22Rv1 (cell line): ENCODE results near the gene B3GNT2.
"Not testable (repeated sequence)": the region's sequence is repeated elsewhere in the genome, so short reads cannot be mapped to it uniquely, and the experiment has no call there.

Source experiments
- H3K27ac ChIP-seq: fragments of 450-650 bp; 2 replicates; pipeline ENCODE4 v1.5.1; 2017
- ZFX ChIP-seq: fragments of 450-650 bp; IDR thresholded peaks from 2 replicates; pipeline ENCODE4 v1.6.1; 2017; ENCODE audit warnings: antibody characterized with exemption, borderline replicate concordance
- TF ChIP-seq, protein P1 (sequence below): fragments of 450-650 bp; IDR thresholded peaks from 2 replicates; pipeline ENCODE4 v1.5.1; 2017; ENCODE audit warnings: mild to moderate bottlenecking

Gene B3GNT2

DNA sequence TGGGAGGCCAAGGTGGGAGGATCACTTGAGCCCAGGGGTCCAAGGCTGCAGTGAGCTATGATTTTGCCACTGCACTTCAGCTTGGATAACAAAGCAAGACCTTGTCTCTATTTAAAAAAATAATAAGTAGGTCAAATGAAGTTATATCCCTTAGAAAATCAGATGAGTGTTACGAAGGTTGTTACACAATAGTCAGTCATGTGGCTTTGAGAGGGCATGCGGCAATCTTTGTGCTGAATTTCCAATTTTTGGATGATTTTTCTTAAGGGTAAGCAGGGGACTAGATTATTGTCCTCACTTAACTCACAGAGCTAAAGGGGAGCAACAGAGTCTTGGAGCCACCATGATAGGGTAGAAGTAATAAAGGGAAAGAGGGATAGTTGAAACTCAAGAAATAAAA is 71.8 kb downstream of the B3GNT2 start:
- no peak overlapping the region for H3K27ac ChIP-seq
- TF ChIP-seq, protein P1, sequence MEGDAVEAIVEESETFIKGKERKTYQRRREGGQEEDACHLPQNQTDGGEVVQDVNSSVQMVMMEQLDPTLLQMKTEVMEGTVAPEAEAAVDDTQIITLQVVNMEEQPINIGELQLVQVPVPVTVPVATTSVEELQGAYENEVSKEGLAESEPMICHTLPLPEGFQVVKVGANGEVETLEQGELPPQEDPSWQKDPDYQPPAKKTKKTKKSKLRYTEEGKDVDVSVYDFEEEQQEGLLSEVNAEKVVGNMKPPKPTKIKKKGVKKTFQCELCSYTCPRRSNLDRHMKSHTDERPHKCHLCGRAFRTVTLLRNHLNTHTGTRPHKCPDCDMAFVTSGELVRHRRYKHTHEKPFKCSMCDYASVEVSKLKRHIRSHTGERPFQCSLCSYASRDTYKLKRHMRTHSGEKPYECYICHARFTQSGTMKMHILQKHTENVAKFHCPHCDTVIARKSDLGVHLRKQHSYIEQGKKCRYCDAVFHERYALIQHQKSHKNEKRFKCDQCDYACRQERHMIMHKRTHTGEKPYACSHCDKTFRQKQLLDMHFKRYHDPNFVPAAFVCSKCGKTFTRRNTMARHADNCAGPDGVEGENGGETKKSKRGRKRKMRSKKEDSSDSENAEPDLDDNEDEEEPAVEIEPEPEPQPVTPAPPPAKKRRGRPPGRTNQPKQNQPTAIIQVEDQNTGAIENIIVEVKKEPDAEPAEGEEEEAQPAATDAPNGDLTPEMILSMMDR: no peak
- TF ChIP-seq ZFX: no peak

DNA sequence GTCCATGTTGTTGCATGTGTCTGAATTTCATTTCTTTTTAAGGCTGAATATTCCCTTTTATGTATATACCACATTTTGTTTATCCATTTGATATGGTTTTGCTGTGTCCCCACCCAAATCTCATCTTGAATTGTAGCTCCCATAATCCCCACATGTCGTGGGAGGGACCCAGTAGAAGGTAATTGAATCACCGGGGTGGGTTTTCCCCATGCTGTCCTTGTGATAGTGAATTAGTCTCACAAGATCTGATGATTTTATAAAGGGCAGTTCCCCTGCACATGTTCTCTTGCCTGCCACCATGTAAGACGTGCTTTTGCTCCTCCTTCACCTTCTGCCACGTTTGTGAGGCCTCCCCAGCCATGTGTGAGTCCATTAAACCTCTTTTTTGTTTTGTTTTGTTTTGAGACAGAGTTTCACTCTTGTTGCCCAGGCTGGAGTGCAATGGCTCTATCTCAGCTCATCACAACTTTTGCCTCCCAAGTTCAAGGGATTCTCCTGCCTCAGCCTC is 72.8 kb downstream of the B3GNT2 start:
- H3K27ac ChIP-seq: not testable (repeated sequence)

DNA sequence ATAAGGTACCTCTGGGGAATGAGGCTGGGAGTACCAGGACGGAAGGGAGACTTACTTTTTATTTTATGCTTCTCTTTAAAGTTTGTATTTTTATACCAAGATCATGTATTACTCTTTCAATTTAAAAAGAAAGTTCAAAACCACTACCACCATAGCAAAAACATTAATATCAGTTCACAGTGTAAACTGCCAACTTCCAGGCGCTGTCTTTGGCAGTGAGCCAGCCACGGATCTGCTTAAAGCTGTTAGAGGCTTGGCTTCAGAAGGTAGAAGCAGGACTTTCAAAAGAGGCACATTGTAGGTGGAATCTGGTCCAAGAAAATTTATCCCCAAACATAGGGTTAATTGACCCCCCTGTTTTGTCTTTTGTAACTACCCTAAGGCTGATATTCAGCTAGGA is 74.8 kb downstream of the B3GNT2 start:
- TF ChIP-seq ZFX: no peak
- TF ChIP-seq, protein P1: no peak
- no peak overlapping the region for H3K27ac ChIP-seq
